Measurements from ENCODE around the gene POP7. TPM values are rescaled to one million over a fixed set of nuclear protein-coding genes. Genes with fewer than 3 reads are reported as not detected.
"Not testable (repeated sequence)": the region's sequence is repeated elsewhere in the genome, so short reads cannot be mapped to it uniquely, and the experiment has no call there.

The POP7 gene
- total RNA-seq, 1 donor from 2014 or later = 52.8 TPM

DNA sequence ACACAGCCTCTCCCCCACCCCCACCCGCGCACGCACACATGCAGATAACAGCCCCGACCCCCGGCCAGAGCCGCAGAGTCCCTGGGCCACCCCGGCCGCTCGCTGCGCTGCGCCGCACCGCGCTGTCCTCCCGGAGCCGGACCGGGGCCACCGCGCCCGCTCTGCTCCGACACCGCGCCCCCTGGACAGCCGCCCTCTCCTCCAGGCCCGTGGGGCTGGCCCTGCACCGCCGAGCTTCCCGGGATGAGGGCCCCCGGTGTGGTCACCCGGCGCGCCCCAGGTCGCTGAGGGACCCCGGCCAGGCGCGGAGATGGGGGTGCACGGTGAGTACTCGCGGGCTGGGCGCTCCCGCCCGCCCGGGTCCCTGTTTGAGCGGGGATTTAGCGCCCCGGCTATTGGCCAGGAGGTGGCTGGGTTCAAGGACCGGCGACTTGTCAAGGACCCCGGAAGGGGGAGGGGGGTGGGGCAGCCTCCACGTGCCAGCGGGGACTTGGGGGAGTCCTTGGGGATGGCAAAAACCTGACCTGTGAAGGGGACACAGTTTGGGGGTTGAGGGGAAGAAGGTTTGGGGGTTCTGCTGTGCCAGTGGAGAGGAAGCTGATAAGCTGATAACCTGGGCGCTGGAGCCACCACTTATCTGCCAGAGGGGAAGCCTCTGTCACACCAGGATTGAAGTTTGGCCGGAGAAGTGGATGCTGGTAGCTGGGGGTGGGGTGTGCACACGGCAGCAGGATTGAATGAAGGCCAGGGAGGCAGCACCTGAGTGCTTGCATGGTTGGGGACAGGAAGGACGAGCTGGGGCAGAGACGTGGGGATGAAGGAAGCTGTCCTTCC, 15.0 kb downstream of the POP7 start:
- Histone ChIP-seq H3K4me3 (ENCODE audit: low read depth, low read length) (no peak overlapping the region), H3K27me3 (ENCODE audit: control insufficient read depth, insufficient read depth, low read length) (peaks cover 39% of the 10 kb centered on the region), H3K36me3 (ENCODE audit: control insufficient read depth, insufficient read depth, low read length) (no peaks in the 10 kb centered on the region)
- no peak for DNase-seq (ENCODE audit: low read depth)
- TF ChIP-seq, protein P1, sequence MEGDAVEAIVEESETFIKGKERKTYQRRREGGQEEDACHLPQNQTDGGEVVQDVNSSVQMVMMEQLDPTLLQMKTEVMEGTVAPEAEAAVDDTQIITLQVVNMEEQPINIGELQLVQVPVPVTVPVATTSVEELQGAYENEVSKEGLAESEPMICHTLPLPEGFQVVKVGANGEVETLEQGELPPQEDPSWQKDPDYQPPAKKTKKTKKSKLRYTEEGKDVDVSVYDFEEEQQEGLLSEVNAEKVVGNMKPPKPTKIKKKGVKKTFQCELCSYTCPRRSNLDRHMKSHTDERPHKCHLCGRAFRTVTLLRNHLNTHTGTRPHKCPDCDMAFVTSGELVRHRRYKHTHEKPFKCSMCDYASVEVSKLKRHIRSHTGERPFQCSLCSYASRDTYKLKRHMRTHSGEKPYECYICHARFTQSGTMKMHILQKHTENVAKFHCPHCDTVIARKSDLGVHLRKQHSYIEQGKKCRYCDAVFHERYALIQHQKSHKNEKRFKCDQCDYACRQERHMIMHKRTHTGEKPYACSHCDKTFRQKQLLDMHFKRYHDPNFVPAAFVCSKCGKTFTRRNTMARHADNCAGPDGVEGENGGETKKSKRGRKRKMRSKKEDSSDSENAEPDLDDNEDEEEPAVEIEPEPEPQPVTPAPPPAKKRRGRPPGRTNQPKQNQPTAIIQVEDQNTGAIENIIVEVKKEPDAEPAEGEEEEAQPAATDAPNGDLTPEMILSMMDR (IDR thresholded peaks at IDR 0.05; ENCODE audit: insufficient read depth, low read length, poor library complexity, severe bottlenecking) = no peak

DNA sequence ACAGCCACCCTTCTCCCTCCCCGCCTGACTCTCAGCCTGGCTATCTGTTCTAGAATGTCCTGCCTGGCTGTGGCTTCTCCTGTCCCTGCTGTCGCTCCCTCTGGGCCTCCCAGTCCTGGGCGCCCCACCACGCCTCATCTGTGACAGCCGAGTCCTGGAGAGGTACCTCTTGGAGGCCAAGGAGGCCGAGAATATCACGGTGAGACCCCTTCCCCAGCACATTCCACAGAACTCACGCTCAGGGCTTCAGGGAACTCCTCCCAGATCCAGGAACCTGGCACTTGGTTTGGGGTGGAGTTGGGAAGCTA, 15.5 kb downstream of the POP7 start:
- Histone ChIP-seq H3K36me3 (ENCODE audit: control insufficient read depth, insufficient read depth, low read length) (no peaks in the 10 kb centered on the region), H3K27me3 (ENCODE audit: control insufficient read depth, insufficient read depth, low read length) (peaks cover 39% of the 10 kb centered on the region), H3K4me3 (ENCODE audit: low read depth, low read length) (no peak overlapping the region)
- TF ChIP-seq, protein P1 (IDR thresholded peaks at IDR 0.05; ENCODE audit: insufficient read depth, low read length, poor library complexity, severe bottlenecking) = no peak
- no peak for DNase-seq (ENCODE audit: low read depth)

- H3K4me3 ChIP-seq (ENCODE audit: low read depth, low read length) = no peak overlapping the region
- no peak for DNase-seq (ENCODE audit: low read depth)
- peaks cover 36% of the 10 kb centered on the region for H3K27me3 ChIP-seq (ENCODE audit: control insufficient read depth, insufficient read depth, low read length)
- no peaks in the 10 kb centered on the region for H3K36me3 ChIP-seq (ENCODE audit: control insufficient read depth, insufficient read depth, low read length)
- TF ChIP-seq, protein P1 (IDR thresholded peaks at IDR 0.05; ENCODE audit: insufficient read depth, low read length, poor library complexity, severe bottlenecking) = no peak
These were observed 16.7 kb downstream of the POP7 start for GRCh38 chr7:100722480-100723212.

- H3K27me3 ChIP-seq (ENCODE audit: control insufficient read depth, insufficient read depth, low read length) = peaks cover 36% of the 10 kb centered on the region
These were observed 17.9 kb downstream of the POP7 start for GRCh38 chr7:100723732-100724275.

DNA sequence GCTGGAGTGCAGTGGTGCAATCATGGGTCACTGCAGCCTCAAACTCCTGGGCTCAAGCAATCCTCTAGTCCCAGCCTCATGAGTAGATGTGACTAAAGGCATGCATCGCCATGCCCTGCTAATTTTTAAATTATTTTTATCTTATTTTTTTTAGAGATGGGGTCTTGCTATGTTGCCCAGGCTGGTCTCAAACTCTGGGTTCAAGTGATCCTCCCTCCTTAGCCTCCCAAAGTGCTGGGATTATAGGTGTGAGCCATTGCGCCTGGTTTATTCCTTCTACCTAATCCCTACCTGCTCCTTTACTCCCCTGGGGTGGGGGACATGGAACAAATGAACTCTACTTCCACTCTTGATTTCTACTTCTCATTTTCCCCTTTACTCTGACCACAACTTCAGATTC, 18.4 kb downstream of the POP7 start:
- DNase-seq (ENCODE audit: low read depth); H3K4me3 ChIP-seq (ENCODE audit: low read depth, low read length); H3K36me3 ChIP-seq (ENCODE audit: control insufficient read depth, insufficient read depth, low read length): not testable (repeated sequence)
- peaks cover 36% of the 10 kb centered on the region for H3K27me3 ChIP-seq (ENCODE audit: control insufficient read depth, insufficient read depth, low read length)

More at GRCh38 chr7:100723732-100724275, 17.9 kb downstream of the POP7 start:
- Histone ChIP-seq H3K36me3 (ENCODE audit: control insufficient read depth, insufficient read depth, low read length) (no peaks in the 10 kb centered on the region), H3K4me3 (ENCODE audit: low read depth, low read length) (no peak overlapping the region)
- DNase-seq (ENCODE audit: low read depth) = no peak
- TF ChIP-seq, protein P1 (IDR thresholded peaks at IDR 0.05; ENCODE audit: insufficient read depth, low read length, poor library complexity, severe bottlenecking) = no peak

DNA sequence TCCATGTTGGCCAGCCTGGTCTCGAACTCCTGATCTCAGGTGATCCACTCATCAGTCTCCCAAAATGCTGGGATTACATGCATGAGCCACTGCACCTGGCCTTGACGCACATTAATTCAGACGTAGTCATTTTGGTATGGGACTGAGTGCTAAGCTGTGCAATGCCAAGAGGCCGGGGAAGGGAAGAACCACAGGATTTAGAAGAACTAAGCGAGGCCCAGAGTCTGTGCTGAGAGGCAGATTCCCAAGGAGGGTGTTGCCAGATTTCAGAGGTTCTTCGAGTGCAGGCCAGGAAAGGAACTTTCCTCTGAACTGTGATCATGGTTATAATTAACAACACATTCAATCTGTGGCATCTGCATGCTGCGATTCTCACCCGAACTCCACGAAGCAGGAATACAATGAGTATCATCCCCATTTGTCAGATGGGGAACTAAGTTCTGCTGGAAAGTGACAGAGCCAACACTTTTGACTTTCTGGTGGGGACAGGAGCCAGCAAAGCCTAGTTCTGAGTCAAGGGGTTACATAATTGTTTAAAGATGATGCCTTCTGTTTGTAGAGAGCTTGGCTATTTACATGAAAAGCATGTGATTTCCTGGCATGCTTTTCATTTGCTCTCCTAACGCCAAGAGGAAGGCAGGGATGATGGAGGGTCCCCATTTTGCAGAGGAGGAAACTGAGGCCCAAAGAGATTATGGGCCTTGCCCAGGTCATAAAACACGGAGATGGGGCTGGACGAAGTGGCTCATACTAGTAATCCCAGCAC, 21.3 kb downstream of the POP7 start:
- TF ChIP-seq, protein P1 (IDR thresholded peaks at IDR 0.05; ENCODE audit: insufficient read depth, low read length, poor library complexity, severe bottlenecking) = no peak
- Histone ChIP-seq H3K27me3 (ENCODE audit: control insufficient read depth, insufficient read depth, low read length) (peaks cover 18% of the 10 kb centered on the region), H3K36me3 (ENCODE audit: control insufficient read depth, insufficient read depth, low read length) (no peaks in the 10 kb centered on the region), H3K4me3 (ENCODE audit: low read depth, low read length) (no peak overlapping the region)
- DNase-seq (ENCODE audit: low read depth) = no peak
